GM21723 (cell line): Measurements from ENCODE around the gene RAI14.

Source experiments
- ATAC-seq: cut with Tn5 transposase; IDR thresholded peaks from one replicate; pipeline ENCODE4 v1.9.1; 2021; ENCODE audit warnings: mild to moderate bottlenecking, moderate library complexity; ENCODE audit not compliant: unreplicated experiment

The RAI14 gene

DNA sequence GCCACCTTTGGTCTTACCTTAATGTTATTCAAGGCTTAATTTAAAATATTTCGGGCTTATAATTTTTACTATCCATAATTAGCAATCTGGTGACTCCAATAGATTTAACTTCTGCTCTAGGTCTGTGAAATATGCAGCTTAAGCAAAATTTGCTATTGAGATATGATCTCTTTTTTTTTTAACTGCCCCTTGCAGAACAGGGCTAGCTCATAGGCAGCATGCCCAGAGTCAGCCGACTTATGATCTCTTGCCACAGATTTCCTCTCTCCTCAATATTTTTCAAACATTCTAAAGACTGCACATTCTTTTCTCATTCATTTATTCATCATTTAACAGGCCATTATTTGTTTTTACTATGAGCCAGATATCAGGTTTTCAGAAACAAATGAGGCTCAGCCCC is 187.4 kb downstream of the RAI14 start:
- ATAC-seq: no peak

DNA sequence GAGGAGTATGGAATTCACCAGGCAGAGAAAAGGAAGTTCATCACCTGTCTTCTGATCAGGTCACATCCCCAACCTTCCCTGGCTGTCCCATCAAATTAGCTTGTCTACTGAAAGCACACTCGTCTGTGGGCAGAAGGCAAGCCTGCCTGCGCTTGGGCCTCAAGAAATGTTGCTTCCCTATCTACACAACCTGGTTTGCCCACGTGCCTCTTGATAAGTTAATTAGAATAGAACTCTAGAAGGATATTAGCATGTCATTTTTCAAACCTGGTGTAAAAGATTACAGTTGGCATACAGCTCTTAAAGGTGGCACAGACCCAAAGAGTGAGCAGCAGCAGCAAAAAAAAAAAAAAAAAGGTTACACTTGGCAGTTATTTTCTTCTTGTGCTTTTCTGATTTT is 188.0 kb downstream of the RAI14 start:
- ATAC-seq: no peak

DNA sequence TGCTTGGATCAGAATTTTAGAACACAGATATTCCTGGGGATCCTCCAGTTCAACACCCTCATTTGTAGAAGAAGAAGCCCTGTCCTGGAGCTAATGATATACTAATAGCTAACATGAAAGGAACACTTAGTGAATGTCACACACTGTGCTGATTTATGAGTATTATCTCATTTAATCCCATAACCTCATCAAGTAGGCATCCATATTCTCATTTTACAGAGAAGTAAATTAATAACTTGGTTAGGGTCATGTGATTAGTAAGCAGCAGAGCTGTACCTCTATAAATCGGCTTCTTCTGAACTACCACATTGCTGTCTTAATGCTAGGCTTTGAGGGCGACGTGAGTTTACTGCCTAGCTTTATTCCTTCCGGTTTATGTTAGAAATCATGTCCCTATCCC is 188.9 kb downstream of the RAI14 start:
- ATAC-seq: no peak

DNA sequence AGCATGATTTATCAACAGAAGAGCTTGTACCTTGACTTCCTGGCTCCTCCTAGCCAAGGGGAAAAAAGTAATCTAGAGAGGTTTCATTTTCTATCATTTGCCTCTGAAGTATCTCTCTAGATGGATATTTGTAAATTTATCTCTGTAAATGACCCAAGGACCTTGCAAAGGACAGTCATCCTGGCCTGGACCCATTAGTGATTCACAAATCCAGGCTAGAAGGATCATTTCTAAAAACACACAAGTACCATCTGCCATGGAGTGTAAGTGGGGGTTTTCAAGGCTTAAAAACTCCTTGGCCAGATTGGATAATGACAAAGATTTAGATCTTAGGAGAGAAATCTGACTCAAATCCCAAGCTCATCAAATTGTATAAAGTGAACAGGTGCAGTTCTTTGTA is 190.9 kb downstream of the RAI14 start:
- no peak for ATAC-seq

DNA sequence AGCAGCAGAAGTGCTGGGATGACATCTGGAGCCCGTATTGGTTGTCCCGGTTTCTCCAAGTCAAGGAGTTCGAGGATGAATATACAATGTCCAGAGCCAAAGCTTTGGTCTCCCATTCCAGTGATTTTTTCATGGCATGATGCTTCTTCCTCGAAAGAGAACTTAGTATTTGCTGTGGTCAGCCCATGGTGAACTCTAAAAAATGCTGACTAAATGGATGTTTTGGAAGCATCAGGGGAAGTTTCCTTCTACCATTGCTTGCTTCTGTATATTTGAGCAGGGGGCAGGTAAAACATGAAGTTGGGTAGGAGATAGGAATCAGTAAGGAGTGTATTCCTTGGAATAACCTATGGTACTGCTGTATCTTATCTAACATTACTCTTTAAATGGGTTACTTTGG is 191.4 kb downstream of the RAI14 start:
- ATAC-seq: no peak

DNA sequence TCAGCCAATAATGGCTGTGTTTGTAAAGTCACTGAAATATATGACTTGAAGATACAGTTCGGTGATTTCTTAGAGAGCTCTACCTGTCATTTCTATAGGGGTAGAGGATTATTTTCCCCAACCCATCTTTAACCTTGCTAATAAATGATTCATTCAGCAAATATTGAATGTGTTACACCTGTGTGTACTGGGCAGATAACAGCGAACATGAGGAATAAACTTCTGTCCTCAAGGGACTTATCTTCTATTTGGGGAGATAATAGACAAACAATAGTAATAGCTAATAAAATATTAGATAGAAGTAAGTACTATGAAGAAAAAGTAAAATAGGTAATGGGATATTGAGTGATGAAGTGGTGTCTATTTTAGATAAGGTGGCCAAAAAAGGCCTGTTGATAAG is 192.1 kb downstream of the RAI14 start:
- no peak for ATAC-seq

DNA sequence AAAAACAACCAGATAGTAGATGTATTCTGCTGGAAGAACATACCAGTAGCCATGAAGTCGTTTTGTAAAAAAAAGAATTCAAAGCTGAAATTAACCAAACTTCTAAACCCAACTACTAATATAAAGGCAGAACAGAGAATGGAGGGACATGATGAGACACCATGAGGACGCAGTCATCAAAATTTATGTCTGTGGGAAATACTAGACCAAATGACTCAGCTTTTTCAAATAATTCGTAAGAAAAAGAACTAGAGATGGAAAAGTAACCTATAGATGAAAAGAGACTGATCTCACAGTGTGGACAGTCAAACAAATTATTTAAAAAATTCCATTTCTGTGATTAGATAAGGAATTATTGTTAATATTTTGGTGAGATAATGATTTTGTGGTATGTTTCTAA is 193.1 kb downstream of the RAI14 start:
- ATAC-seq: no peak

DNA sequence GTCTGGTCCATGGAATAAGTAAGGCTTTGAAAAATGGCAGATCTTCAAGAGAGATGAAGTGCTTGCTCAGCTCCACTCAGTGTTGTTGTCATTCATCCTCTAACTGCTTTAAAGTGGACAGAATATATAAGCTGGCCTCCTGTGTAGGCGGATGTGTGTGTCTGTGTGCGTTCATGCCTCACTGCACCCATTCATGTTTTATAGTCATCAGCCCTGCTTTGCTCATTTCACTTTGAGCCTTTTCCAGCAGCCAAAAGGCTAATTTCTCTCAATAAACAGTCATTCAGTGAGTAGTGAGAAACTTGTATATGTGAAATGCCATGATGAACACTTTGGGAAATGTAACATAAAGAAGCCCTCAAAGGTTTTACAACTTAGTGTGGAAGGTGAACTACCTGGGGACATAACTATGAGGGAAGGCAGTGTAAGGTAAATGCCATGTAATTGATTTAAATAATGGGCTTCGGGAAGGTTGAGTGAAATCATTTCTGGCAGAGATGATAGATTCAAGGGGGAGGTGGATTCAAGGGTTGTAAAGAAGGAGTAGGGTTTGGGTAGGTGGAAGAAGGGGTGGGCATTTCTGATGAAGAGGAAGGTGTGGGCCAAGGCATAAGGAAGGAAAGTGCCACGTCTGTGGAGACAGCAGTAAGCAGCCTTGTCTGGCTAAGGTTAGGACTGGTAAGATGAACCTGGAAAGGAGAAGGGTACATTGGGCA is 198.5 kb downstream of the RAI14 start:
- ATAC-seq: peak; percentile 97

DNA sequence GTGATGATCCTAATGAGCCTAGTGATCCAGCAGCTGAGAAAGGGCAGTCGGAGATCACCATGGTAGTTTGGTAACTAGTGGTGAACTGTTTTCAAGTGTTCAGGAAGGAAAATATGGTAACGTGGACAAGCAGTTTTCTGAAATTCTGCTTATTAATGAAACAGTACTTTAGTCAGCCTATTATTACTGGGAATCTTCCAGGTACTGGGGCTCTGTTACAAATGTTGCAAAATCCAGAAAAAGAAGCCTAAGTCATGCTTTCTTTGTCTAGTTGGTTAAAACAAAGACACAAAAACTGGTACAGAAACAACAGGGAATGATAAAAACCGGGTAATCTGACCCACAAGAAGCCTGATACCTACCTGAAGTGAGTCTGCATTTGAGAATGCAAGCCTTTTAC is 201.0 kb downstream of the RAI14 start:
- ATAC-seq: no peak

DNA sequence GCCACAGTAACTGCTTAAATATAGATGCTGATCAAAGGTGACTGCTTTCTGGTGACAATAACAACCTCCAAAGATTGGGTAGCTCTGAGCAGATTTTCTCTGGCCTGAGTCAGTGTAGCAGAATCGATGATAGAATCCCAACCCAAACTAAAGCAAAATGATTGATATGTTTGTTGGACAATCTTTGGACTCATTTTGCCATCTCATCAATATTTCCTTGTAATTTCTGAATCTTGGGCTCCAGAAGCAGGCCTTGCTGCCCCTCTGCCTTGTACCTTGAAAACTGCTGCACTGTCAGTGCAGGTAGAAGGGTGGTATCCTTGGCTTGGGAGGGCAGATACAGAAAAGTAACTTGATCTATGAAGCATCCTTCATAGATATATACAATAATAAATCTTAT is 201.8 kb downstream of the RAI14 start:
- ATAC-seq: no peak

DNA sequence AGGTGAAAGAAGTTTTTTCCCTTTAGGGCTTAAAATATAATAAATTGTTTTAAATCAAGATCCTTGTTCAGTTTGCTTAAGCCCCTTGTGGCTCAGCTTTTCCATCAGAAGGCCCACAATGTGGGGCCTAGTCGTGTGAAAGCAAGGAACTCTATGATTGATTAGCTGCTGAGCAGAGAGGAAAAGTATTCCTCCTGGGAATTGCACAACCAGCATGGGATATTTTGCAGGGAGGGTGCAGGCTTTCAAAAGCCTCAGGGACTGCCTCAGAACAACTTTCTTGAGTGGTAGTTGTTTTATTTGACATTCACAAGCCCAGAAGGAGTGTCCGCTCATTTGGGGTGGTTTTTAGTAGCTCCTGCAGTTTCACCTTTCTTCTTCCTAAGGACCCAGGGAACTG is 202.7 kb downstream of the RAI14 start:
- ATAC-seq: no peak

DNA sequence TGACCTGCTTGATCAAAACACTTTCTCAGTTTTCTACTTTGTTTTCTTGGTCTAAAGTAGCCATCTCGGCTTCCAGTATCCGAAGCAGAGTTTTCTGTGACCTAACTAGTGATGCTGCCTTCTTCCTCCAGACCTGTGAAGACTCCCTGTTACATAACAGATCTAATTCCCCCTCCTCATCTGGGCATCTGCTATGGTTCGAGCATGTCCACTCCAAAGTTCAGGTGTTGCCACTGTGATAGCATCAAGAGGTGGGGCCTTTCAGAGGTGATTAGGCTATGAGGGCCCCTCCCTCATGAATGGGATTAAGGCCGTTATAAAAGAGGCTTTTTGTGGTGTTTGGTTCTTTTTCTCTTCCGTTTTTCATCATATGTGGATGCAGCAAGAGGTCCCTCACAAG is 203.1 kb downstream of the RAI14 start:
- no peak for ATAC-seq

DNA sequence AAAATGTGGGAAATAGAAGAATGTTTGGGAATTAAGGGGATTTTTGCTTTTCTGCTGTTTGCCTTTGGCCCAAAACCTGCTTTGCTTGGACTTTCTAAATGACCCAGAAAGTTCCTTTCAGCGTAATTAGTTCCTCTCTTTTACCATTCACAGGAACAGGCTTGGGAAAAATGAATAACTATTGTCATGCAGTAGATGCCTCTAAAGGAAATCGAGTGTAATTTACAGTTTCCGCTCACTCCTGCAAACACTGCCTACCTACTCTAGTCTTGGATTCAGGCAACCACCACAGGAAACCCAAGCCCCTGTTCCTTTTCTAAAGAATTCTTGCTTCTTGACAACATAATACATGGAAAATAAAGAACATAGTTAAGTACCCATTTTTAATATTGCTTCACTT is 207.8 kb downstream of the RAI14 start:
- ATAC-seq: no peak

DNA sequence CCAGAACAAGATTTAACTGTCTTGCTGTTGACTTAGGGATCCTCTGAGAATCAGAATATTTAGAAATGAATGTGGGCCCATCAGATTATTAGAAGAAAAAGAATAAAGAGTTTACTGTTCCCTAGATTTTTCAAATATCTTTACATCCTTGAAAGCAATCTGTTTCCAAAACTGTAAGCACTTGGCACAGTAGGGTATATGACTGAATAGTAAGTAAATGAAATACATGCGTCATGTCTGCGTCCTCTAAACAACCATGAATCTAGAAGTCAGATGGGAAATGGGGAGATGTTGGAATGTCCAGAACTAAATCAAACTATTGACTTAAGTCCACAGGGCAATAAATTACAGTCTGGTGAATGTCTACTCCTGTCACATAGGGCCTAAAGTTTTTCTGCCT is 209.0 kb downstream of the RAI14 start:
- ATAC-seq: no peak

DNA sequence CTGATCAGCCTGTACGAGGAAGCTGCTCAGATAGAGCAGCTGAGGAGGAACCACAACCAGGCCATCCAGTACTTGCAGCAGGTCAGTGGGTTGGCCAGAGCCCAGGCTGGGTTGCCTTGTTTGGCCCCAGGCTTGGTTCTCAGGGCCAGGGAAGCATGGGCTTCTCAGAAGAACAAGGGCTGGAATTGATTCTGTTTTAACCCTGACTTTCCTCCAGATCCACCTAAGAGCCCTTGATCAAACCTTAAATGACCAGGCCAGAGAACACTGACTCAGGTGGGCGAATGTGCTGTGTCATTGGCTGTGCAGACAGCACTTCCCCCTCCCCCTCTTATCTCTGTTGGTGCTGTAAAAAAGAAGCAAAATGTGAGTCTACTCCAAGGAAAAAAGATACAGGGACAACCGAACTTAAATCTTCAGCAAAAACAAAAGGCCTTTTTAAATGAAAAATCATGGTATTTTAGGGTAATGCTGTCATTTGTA is 210.9 kb downstream of the RAI14 start:
- ATAC-seq: no peak

DNA sequence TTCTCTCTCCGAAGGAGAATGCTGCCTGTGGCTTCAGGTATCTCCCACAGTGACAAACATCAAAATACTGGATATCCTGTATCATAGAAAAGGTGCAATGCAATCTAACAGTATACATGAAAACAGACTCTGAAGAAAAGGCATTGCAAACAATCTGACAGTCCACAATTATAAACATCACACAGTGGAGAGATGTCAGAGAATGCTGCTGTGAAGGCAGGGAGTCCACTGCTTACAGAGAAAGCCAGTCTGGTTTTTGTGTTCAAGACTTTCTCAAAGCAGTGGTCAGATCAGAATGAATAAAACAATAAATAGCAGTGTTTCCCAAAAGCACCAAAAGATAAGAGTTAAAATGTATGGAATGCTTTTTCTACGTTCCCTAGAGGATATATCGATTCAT is 211.5 kb downstream of the RAI14 start:
- ATAC-seq: no peak

DNA sequence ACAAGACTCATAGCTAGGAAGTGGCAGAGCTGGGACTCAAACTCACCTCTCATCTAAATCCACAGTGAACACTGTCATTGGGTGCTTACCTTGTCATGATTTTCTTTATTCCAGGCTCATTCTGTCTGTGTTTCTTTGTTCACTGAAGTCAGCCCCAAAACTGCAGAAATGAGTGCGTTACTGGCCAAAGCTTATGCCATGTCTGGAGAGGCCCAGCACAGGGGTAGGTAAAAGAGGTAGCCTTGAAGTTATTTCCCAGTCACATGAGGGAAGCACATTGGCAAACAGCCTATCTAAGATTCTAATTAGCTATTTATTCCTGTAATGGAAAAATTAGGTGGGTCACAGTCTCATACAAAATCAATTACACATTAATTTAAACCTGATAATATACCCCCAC is 212.7 kb downstream of the RAI14 start:
- ATAC-seq: no peak

DNA sequence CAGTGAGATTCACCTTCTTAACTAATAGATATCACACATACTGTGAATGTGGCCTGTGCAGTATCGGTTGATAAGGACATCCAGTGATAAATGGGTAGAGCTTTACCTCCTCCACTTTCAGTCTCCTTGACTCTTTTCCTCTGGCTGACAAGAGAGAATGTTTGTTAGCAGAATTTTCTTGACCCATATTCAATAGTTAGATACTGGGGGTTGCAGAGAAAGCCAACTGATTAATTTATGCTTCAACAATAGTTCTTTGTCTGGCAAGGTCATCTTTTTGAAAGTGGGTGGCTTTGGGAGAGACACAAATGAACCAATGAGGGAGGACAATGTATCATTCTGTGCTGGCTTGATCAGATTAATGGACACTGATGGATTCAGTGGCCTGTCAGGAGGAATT is 213.1 kb downstream of the RAI14 start:
- no peak for ATAC-seq

DNA sequence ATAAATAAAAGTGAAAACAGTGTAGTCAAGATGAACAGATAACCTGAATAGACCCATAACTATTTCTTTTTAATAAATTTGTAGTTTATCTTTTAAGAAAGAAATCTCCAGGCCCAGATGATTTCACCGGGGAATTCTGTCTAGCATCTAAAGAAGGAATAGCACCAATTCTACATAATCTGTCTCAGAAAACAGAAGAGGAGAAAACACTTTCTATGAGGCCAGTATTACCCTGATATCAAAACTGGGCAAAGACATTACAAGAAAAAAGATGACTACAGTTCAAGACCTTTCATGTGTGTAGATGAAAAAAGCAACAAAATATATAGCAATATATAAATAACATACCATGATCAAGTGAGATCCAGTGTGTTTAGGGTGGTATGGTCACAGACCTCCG is 214.3 kb downstream of the RAI14 start:
- ATAC-seq: no peak

DNA sequence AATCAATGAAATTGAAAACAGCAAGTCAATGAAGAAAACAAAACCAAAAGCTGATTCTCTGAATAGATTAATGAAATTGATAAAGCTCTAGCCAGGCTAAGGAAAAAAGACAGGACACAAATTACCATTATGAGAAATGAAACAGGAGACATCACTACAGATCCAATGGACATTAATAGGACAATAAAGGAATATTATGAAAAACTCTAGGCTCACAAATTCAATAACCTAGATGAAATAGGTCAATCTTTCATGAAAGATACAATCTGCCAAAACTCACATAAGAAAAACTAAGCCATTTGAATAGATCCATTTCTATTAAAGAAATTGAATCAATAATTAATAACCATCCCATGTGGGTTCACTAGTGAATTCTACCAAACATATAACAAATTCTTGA is 220.1 kb downstream of the RAI14 start:
- no peak for ATAC-seq

DNA sequence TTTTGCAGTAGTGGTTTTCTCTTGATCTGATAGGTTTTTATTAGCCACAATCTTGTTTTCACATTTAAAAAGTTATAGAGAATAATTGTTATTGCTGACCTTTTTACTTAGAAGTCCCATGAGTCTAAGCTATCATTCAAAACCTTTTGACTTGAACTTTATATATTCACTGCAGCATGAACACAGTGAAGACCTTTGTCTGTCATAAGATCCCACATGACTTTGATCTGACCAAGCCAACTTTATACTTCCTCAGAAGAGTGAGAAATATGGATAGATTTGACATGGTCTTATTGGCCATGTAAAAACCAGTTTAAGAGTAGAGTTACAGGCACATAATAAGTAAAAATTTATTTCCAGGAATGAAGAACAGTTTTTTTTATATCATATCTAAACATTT is 225.1 kb downstream of the RAI14 start:
- ATAC-seq: no peak
